HepG2 (cell line): ENCODE data around the gene TAOK3. TPM values are rescaled to one million over a fixed set of nuclear protein-coding genes. Genes with fewer than 3 reads are reported as not detected.

Source experiments
- ATAC-seq: fragments of 200-7000 bp; cut with Tn5 transposase; 3 replicates; pipeline ENCODE4 v1.9.1; 2020; ENCODE audit warnings: mild to moderate bottlenecking, moderate library complexity
- BruUV-seq: library from RNA; stranded (reverse); fragments of 400-500 nt; replicated peaks from 2 replicates; lab custom pipeline; 2021; lab: Mats Ljungman, UMichigan
- CTCF ChIA-PET: fragments of 300-600 bp; formaldehyde crosslinking; extraction: SDS; loops from one replicate; lab custom pipeline; 2021; ENCODE audit warnings: low total read pairs, inconsistent platforms, low intra/inter-chr PET ratio; lab: Yijun Ruan, JAX
- POLR2A ChIA-PET: fragments of 350-600 bp; sonication (Branson Sonifier 250); formaldehyde crosslinking; loops from one replicate; lab custom pipeline; 2020; ENCODE audit warnings: antibody characterized with exemption, inconsistent platforms; lab: Yijun Ruan, JAX
- DNase-seq: peaks from one replicate; pipeline ENCODE4 v3.0.0-alpha.2; 2015; ENCODE audit warnings: low spot score
- FAIRE-seq: peaks from 3 replicates; lab custom pipeline; 2011; peaks lifted over from hg19 to GRCh38; lab: Jason Lieb, UNC
- H2AFZ ChIP-seq: one replicate; pipeline ENCODE4 v1.6.1; 2011; ENCODE audit warnings: low read length, inconsistent platforms
- H3K27ac ChIP-seq: fragments of 300-600 bp; 3 replicates; pipeline ENCODE4 v1.8.0; 2011; ENCODE audit warnings: mixed run types, mild to moderate bottlenecking, mixed read lengths, low read length, inconsistent platforms; ENCODE audit not compliant: insufficient read depth; ENCODE audit errors: extremely low read length
- H3K27me3 ChIP-seq, 2 experiments: fragments of 200-600 bp in 1 of 2; 2 replicates in 1 of 2; 3 replicates in 1 of 2; pipeline versions ENCODE4 v1.6.0 to v1.8.0; 2011; ENCODE audit warnings: low read length in 2 of 2, mild to moderate bottlenecking in 2 of 2, moderate library complexity in 2 of 2, inconsistent platforms in 1 of 2; ENCODE audit not compliant: insufficient read depth in 2 of 2, control insufficient read depth in 1 of 2
- H3K36me3 ChIP-seq, 2 experiments: fragments of 200-600 bp in 1 of 2; replicated peaks in 1 of 2; 2 replicates in 1 of 2; 3 replicates in 1 of 2; pipeline versions ENCODE4 v1.5.1 to v1.8.0; 2011; ENCODE audit warnings: low read length in 2 of 2, inconsistent platforms in 1 of 2; ENCODE audit not compliant: insufficient read depth in 2 of 2, control insufficient read depth in 1 of 2
- H3K4me1 ChIP-seq: 2 replicates; pipeline ENCODE4 v1.5.1; 2012; ENCODE audit warnings: low read length, inconsistent platforms; ENCODE audit not compliant: insufficient read depth
- H3K4me2 ChIP-seq: 2 replicates; pipeline ENCODE4 v1.6.0; 2011; ENCODE audit warnings: low read depth, low read length, inconsistent platforms
- H3K4me3 ChIP-seq, 3 experiments: fragments of 200-600 bp in 1 of 3; sonication (generic), shearing (Covaris generic) in 1 of 3; replicated peaks in 1 of 3; 2 replicates each; pipeline ENCODE4 v1.5.1; 2011 to 2016; ENCODE audit warnings: low read length in 3 of 3, inconsistent platforms in 2 of 3, low read depth in 2 of 3, mild to moderate bottlenecking in 2 of 3, control low read depth in 1 of 3, mixed read lengths in 1 of 3; ENCODE audit not compliant: insufficient read depth in 1 of 3
- H3K79me2 ChIP-seq: one replicate; pipeline ENCODE4 v1.6.1; 2011; ENCODE audit warnings: low read length, inconsistent platforms; ENCODE audit not compliant: insufficient read depth
- H3K9ac ChIP-seq: 2 replicates; pipeline ENCODE4 v1.6.0; 2011; ENCODE audit warnings: mild to moderate bottlenecking, low read depth, low read length, inconsistent platforms; ENCODE audit not compliant: insufficient read depth
- H3K9me3 ChIP-seq: 2 replicates; pipeline ENCODE4 v1.5.1; 2012; ENCODE audit warnings: mild to moderate bottlenecking, low read length
- H4K20me1 ChIP-seq: 2 replicates; pipeline ENCODE4 v1.6.0; 2011; ENCODE audit warnings: inconsistent platforms, mild to moderate bottlenecking, low read length, moderate library complexity; ENCODE audit not compliant: insufficient read depth
- CBX2 ChIP-seq, 2 experiments: fragments of 200-600 bp in 1 of 2; sonication (generic); formaldehyde crosslinking in 1 of 2; IDR thresholded peaks; 2 replicates each; pipeline versions ENCODE4 v1.7.0 to v1.8.1; 2018 to 2022; ENCODE audit warnings: low read depth in 2 of 2, low read length in 1 of 2, mild to moderate bottlenecking in 1 of 2, missing genetic modification reagents in 1 of 2
- CHD2 ChIP-seq: IDR thresholded peaks from 2 replicates; pipeline ENCODE4 v1.6.1; 2011; ENCODE audit warnings: low read depth, low read length, improper control_type of control experiment
- EHMT2 ChIP-seq: fragments of 200-600 bp; sonication (generic); IDR thresholded peaks from 2 replicates; pipeline ENCODE4 v1.7.0; 2017; ENCODE audit warnings: antibody characterized with exemption, low read depth, low read length, borderline replicate concordance
- HNRNPL ChIP-seq: fragments of 200-400 bp; formaldehyde crosslinking; IDR thresholded peaks from 2 replicates; pipeline ENCODE4 v1.6.1; 2017; ENCODE audit warnings: mild to moderate bottlenecking, low read depth, low read length
- SNAPC4 ChIP-seq: sonication (generic); formaldehyde crosslinking; IDR thresholded peaks from 2 replicates; pipeline ENCODE4 v1.4.0; 2020; ENCODE audit warnings: mild to moderate bottlenecking, missing genetic modification reagents
- TARDBP ChIP-seq: sonication (generic); formaldehyde crosslinking; IDR thresholded peaks from 2 replicates; pipeline ENCODE4 v1.8.0; 2022; ENCODE audit warnings: mild to moderate bottlenecking, missing genetic modification reagents
- TBX2 ChIP-seq: sonication (generic); formaldehyde crosslinking; IDR thresholded peaks from 2 replicates; pipeline ENCODE4 v1.5.0; 2020; ENCODE audit warnings: missing genetic modification reagents, mild to moderate bottlenecking, borderline replicate concordance
- TGIF2 ChIP-seq: IDR thresholded peaks from 2 replicates; pipeline ENCODE4 v1.6.1; 2016; ENCODE audit warnings: control low read depth, missing compliant biosample characterization
- ZMYM4 ChIP-seq: sonication (generic); formaldehyde crosslinking; IDR thresholded peaks from 2 replicates; pipeline ENCODE4 v1.8.1; 2023; ENCODE audit warnings: mild to moderate bottlenecking, missing genetic modification reagents
- ZNF567 ChIP-seq: sonication (generic); formaldehyde crosslinking; IDR thresholded peaks from 2 replicates; pipeline ENCODE4 v1.8.1; 2023; ENCODE audit warnings: mild to moderate bottlenecking, missing genetic modification reagents, borderline replicate concordance
- ZNF746 ChIP-seq: sonication (generic); formaldehyde crosslinking; IDR thresholded peaks from 2 replicates; pipeline ENCODE4 v1.8.0; 2022; ENCODE audit warnings: mild to moderate bottlenecking, missing genetic modification reagents
- WGBS: methylation state at CpG from one replicate; pipeline ENCODE4 v1.1.6; 2017; ENCODE audit warnings: low lambda C conversion rate; 5-methylcytosine and 5-hydroxymethylcytosine counted together
- in situ Hi-C: cut with HindIII; loops from 2 replicates; pipeline ENCODE4 v1.10.0; 2017; ENCODE audit warnings: low pct_unique_long_range_greater_than_20kb; ENCODE audit not compliant: extremely low pct_ligation_motif_present
- intact Hi-C: fragments of 100-400 bp; cut with micrococcal nuclease; formaldehyde crosslinking; loops from one replicate; pipeline ENCODE4 v1.10.0; 2022; ENCODE audit not compliant: unreplicated experiment
- polyA plus RNA-seq, 8 experiments: library from polyadenylated mRNA; depleted of rRNA in 3 of 8; stranded (reverse) in 7 of 8; unstranded in 1 of 8; fragments of >200 nt; fragmentation: Illumina TruSeq in 4 of 8; extraction: Trizol in 4 of 8; gene quantifications; 2 replicates each; pipeline versions ENCODE4 v1.2.1 to v1.2.3, GENCODE V29; 2011 to 2016; ENCODE audit warnings: low read depth in 4 of 8, missing spikeins in 1 of 8, mixed read lengths in 1 of 8; ENCODE audit not compliant: insufficient read depth in 1 of 8
- total RNA-seq, 5 experiments: library from RNA; depleted of rRNA; stranded (reverse); fragments of >200 nt; fragmentation: Illumina TruSeq; extraction: Trizol; gene quantifications; 2 replicates each; pipeline ENCODE4 v1.2.3, GENCODE V29; 2016; ENCODE audit warnings: low read depth in 1 of 5
- TF ChIP-seq, protein P1 (sequence below): sonication (generic); formaldehyde crosslinking; IDR thresholded peaks from 2 replicates; pipeline ENCODE4 v1.4.0; 2020; ENCODE audit warnings: missing genetic modification reagents
- TF ChIP-seq, protein P2 (sequence below): sonication (generic); formaldehyde crosslinking; conservative IDR thresholded peaks from 2 replicates; pipeline ENCODE4 v1.4.0; 2020; ENCODE audit warnings: missing genetic modification reagents

TAOK3 gene
- total and polyA plus RNA-seq, 2 of the 13 experiments (the other 11 are each of a cell fraction or from before 2014, with no cell fraction given): 10.4 to 12.3 TPM

- Histone ChIP-seq H3K9me3 (no peaks in the 10 kb centered on the region), H2AFZ (no peak within 1 kb of the TSS), H3K79me2 (peaks cover 57% of the 10 kb centered on the region), H3K27me3 (no peaks in the 10 kb centered on the region), H3K4me1 (peaks cover 78% of the 10 kb centered on the region), H3K27ac (peak within 1 kb of the TSS; percentile 96), H3K4me2 (peak within 1 kb of the TSS; percentile 90), H3K4me3 (peak within 1 kb of the TSS; percentile 91 to 97 (median 92)), H3K36me3 (peaks cover 9 to 23% of the 10 kb centered on the region in 2 experiments), H3K9ac (peak within 1 kb of the TSS; percentile 90), H4K20me1 (peaks cover 24% of the 10 kb centered on the region)
- in situ Hi-C loops (no loop called here), intact Hi-C loops (loop anchor here (5.0 kb wide), 1 partner anchor 236 kb away; the partner anchor contains the start of gene TAOK3)
- POLR2A ChIA-PET: interaction anchor here (1.1 to 9.3 kb wide), 12 partner anchors 10 to 240 kb away, joined by 3 to 126 read pairs (median 8); partner anchors contain the start of genes SUDS3, TAOK3 and VSIG10
- no TSS peak for BruUV-seq
- WGBS: 3% methylated on average over 16 of the region's 70 CpGs
- DNase-seq (peak; percentile 88), FAIRE-seq (no peak), ATAC-seq (peak; percentile 93)
- CTCF ChIA-PET: no interaction called here
- TF ChIP-seq EHMT2 (no peak), CHD2 (peak; percentile 91), ZNF567 (CRISPR knock-in tag) (peak; percentile 31; the same call in 1 of the 2 replicates), HNRNPL (no peak), TGIF2 (peak; percentile 90), TARDBP (peak; percentile 92; the same call in 1 of the 2 replicates), TBX2 (peak; percentile 86), SNAPC4 (CRISPR knock-in tag) (no peak), ZNF746 (CRISPR knock-in tag) (peak; percentile 66; the same call in 1 of the 2 replicates), CBX2 (IDR thresholded peaks at IDR 0.05; ENCODE audit: low read depth, low read length) (no peak), CBX2 (CRISPR knock-in tag; IDR thresholded peaks at IDR 0.05; ENCODE audit: low read depth) (no peak), ZMYM4 (CRISPR knock-in tag) (peak; percentile 92)
- TF ChIP-seq, protein P1, sequence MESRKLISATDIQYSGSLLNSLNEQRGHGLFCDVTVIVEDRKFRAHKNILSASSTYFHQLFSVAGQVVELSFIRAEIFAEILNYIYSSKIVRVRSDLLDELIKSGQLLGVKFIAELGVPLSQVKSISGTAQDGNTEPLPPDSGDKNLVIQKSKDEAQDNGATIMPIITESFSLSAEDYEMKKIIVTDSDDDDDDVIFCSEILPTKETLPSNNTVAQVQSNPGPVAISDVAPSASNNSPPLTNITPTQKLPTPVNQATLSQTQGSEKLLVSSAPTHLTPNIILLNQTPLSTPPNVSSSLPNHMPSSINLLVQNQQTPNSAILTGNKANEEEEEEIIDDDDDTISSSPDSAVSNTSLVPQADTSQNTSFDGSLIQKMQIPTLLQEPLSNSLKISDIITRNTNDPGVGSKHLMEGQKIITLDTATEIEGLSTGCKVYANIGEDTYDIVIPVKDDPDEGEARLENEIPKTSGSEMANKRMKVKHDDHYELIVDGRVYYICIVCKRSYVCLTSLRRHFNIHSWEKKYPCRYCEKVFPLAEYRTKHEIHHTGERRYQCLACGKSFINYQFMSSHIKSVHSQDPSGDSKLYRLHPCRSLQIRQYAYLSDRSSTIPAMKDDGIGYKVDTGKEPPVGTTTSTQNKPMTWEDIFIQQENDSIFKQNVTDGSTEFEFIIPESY: 0 out of 2 replicates have a peak, but pooled peaks have one; percentile 8
- TF ChIP-seq, protein P2, sequence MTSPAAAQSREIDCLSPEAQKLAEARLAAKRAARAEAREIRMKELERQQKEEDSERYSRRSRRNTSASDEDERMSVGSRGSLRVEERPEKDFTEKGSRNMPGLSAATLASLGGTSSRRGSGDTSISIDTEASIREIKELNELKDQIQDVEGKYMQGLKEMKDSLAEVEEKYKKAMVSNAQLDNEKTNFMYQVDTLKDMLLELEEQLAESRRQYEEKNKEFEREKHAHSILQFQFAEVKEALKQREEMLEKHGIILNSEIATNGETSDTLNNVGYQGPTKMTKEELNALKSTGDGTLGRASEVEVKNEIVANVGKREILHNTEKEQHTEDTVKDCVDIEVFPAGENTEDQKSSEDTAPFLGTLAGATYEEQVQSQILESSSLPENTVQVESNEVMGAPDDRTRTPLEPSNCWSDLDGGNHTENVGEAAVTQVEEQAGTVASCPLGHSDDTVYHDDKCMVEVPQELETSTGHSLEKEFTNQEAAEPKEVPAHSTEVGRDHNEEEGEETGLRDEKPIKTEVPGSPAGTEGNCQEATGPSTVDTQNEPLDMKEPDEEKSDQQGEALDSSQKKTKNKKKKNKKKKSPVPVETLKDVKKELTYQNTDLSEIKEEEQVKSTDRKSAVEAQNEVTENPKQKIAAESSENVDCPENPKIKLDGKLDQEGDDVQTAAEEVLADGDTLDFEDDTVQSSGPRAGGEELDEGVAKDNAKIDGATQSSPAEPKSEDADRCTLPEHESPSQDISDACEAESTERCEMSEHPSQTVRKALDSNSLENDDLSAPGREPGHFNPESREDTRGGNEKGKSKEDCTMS (CRISPR knock-in tag): no peak
Observed at GRCh38 chr12:118135788-118136558, 236.7 kb downstream of the TAOK3 start, which contains the start of gene PEBP1. PEBP1 (plus strand) TSS chr12:118136124; CDS start chr12:118136210, 86 bp downstream.
